ENCODE results near the gene FAM168A. TPM values are rescaled to one million over a fixed set of nuclear protein-coding genes. Genes with fewer than 3 reads are reported as not detected.

Gene FAM168A
- total RNA-seq, 1 donor from 2014 or later = 28.4 TPM

GRCh38 chr11:73468590-73469161 lies 129.2 kb downstream of the FAM168A start:
- Histone ChIP-seq H3K27ac (replicated peaks) (peak overlapping the region; percentile 73), H3K27me3 (ENCODE audit: low read depth) (no peaks in the 10 kb centered on the region), H3K9me3 (replicated peaks) (no peaks in the 10 kb centered on the region), H3K36me3 (no peaks in the 10 kb centered on the region), H3K4me1 (peaks cover 66% of the 10 kb centered on the region), H3K4me3 (no peak overlapping the region)
- intact Hi-C loops (cut with micrococcal nuclease) = no loop called here
- TF ChIP-seq CTCF (IDR thresholded peaks at IDR 0.05; ENCODE audit: borderline replicate concordance) = no peak
- DNase-seq = no peak

- Histone ChIP-seq H3K36me3 (no peaks in the 10 kb centered on the region), H3K9me3 (replicated peaks) (no peaks in the 10 kb centered on the region), H3K4me3 (no peak overlapping the region), H3K4me1 (peaks cover 77% of the 10 kb centered on the region), H3K27ac (replicated peaks) (peak overlapping the region; percentile 73), H3K27me3 (ENCODE audit: low read depth) (no peaks in the 10 kb centered on the region)
- no peak for DNase-seq
- TF ChIP-seq CTCF (IDR thresholded peaks at IDR 0.05; ENCODE audit: borderline replicate concordance) = no peak
- intact Hi-C loops (cut with micrococcal nuclease) = no loop called here
Measured at GRCh38 chr11:73467505-73467904, 130.4 kb downstream of the FAM168A start.

GRCh38 chr11:73466643-73467042 lies 131.3 kb downstream of the FAM168A start:
- peaks cover 86% of the 10 kb centered on the region for H3K4me1 ChIP-seq
- intact Hi-C loops (cut with micrococcal nuclease) = no loop called here
- peak; percentile 16 for TF ChIP-seq CTCF (IDR thresholded peaks at IDR 0.05; ENCODE audit: borderline replicate concordance)
- no peak for DNase-seq
- H3K27ac ChIP-seq (replicated peaks) = peak overlapping the region; percentile 73
- no peak overlapping the region for H3K4me3 ChIP-seq
- no peaks in the 10 kb centered on the region for H3K27me3 ChIP-seq (ENCODE audit: low read depth)
- H3K36me3 ChIP-seq = no peaks in the 10 kb centered on the region
- H3K9me3 ChIP-seq (replicated peaks) = no peaks in the 10 kb centered on the region

- Histone ChIP-seq H3K36me3 (no peaks in the 10 kb centered on the region), H3K4me3 (no peak overlapping the region), H3K27ac (replicated peaks) (peak overlapping the region; percentile 73), H3K4me1 (peaks cover 94% of the 10 kb centered on the region), H3K9me3 (replicated peaks) (no peaks in the 10 kb centered on the region), H3K27me3 (ENCODE audit: low read depth) (no peaks in the 10 kb centered on the region)
- intact Hi-C loops (cut with micrococcal nuclease) = no loop called here
- no peak for DNase-seq
- no peak for TF ChIP-seq CTCF (IDR thresholded peaks at IDR 0.05; ENCODE audit: borderline replicate concordance)
Measured at GRCh38 chr11:73465871-73466270, 132.0 kb downstream of the FAM168A start.

- Histone ChIP-seq H3K4me1 (peaks cover 92% of the 10 kb centered on the region), H3K9me3 (replicated peaks) (no peaks in the 10 kb centered on the region), H3K36me3 (no peaks in the 10 kb centered on the region), H3K4me3 (no peak overlapping the region), H3K27ac (replicated peaks) (peak overlapping the region; percentile 73), H3K27me3 (ENCODE audit: low read depth) (no peaks in the 10 kb centered on the region)
- no peak for DNase-seq
- TF ChIP-seq CTCF (IDR thresholded peaks at IDR 0.05; ENCODE audit: borderline replicate concordance) = no peak
- intact Hi-C loops (cut with micrococcal nuclease) = no loop called here
Measured at GRCh38 chr11:73465023-73465675, 132.8 kb downstream of the FAM168A start.

All from left ventricle myocardium inferior (tissue), 1 donor.